Middle frontal gyrus (tissue), 1 donor: Measurements from ENCODE around the gene KANK3.
"Not testable (repeated sequence)": the region's sequence is repeated elsewhere in the genome, so short reads cannot be mapped to it uniquely, and the experiment has no call there.

Source experiments
- DNase-seq: peaks from one replicate; pipeline ENCODE4 v3.0.0-alpha.2; 2015; ENCODE audit warnings: low spot score; ENCODE audit errors: extremely low spot score

KANK3 gene

DNA sequence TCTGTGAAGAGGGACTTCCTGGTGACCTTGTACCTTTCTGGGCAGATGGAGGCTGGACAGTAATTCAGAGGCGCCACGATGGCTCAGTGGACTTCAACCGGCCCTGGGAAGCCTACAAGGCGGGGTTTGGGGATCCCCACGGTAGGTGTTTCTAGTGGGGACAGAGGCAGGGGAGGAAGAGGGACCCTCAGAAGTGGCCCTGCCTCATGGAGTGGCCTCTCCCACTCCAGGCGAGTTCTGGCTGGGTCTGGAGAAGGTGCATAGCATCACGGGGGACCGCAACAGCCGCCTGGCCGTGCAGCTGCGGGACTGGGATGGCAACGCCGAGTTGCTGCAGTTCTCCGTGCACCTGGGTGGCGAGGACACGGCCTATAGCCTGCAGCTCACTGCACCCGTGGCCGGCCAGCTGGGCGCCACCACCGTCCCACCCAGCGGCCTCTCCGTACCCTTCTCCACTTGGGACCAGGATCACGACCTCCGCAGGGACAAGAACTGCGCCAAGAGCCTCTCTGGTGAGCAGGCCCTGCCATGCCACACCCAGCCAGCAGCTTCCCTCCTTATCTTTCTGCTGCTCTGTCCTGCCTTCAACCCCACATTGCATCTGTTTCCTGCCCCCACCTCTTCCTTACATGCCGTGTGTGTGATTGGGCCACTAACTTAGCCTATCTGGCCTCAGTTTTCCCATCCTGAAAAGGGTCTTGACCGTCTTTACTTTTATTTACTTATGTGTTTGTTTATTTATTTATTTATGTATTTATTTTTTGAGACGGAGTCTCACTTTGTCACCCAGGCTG is 28.1 kb upstream of the KANK3 start:
- no peak for DNase-seq

DNA sequence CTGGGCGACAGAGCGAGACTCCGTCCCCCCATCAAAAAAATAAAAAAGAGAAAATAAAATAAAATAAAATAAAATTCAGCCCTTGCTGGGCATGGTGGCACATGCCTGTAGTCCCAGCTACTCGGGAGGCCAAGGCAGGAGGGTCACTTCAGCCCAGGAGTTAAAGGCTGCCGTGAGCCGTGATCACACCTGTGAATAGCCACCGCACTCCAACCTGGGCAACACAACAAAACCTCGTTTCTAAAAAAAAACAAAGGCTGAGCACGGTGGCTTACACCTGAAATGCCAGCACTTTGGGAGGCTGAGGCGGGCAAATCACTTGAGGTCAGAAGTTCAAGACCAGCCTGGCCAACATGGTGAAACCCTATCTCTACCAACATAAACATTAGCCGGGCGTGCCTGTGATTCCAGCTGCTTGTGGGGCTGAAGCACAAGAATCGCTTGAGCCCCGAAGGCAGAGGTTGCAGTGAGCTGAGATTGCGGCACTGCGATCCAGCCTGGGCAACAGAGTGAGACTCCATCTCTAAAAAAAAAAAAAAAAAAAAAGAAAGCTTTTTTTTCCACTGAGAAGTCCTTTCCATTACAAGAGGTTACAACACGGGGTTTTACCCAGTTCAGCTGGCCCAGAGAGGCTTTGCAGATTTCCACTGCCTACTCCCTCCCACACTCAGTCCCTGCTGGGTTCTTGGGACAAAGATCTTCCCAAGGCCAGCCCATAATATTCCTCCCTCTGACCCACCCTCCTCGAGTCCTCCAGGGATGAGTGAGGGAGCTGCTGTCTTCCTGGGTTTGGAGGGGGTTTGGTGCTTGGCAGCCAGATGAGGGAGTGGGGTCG is 27.3 kb upstream of the KANK3 start:
- no peak for DNase-seq

DNA sequence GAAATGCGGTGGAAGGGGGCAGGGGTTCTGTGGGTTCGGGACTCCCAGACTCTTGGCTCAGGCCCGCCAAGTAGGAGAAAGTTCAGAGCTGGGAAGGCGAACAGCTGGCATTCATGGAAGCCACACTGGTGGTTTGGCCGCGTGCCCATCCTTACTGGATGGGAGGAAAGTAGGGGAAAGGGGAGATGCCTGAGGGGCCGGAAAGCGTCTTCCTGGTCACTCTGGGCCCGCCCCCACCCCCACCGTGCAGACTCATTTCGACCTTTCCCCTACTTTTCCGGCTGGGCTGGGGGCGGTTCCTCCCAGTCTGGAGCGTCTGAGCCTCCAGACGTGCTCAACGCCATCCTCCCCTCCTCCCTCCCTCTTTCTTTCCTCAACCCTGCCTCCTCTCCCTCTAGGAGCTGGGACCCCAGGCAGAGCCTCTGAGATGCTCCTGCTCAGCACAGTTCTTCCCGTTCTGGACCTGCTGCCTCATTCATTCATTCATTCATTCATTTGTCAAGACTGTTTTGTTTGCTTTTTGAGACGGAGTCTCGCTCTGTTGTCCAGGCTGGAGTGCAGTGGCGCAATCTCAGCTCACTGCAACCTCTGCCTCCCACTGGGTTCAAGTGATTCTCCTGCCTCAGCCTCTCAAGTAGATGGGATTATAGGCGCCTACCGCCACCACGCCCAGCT is 24.4 kb upstream of the KANK3 start:
- DNase-seq: no peak

GRCh38 chr19:8366961-8367326 is 23.9 kb upstream of the KANK3 start:
- DNase-seq: no peak

DNA sequence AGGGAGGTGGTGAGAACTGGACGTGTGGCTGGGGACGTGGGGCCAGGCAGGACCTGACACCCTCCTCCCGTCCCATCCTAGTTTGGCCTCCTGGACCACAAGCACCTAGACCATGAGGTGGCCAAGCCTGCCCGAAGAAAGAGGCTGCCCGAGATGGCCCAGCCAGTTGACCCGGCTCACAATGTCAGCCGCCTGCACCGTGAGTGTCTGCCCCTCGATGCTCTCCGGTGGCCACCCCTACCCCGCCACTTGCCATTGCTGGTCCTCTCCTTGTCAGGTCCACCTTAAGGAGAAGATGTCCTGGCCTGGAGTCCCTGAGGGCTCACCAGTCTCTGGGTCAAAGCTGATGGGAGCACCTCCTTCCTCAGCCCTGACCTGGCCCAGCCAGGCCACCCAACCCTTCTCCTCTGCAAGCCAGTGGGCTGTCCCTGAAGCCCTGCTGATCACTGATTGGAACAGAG is 23.1 kb upstream of the KANK3 start:
- DNase-seq: no peak

GRCh38 chr19:8363803-8364771 is 21.0 kb upstream of the KANK3 start, which contains the start of gene ANGPTL4:
Gene ANGPTL4 (plus strand): TSS chr19:8364155. CDS start chr19:8364322, 167 bp downstream.
- DNase-seq: no peak

DNA sequence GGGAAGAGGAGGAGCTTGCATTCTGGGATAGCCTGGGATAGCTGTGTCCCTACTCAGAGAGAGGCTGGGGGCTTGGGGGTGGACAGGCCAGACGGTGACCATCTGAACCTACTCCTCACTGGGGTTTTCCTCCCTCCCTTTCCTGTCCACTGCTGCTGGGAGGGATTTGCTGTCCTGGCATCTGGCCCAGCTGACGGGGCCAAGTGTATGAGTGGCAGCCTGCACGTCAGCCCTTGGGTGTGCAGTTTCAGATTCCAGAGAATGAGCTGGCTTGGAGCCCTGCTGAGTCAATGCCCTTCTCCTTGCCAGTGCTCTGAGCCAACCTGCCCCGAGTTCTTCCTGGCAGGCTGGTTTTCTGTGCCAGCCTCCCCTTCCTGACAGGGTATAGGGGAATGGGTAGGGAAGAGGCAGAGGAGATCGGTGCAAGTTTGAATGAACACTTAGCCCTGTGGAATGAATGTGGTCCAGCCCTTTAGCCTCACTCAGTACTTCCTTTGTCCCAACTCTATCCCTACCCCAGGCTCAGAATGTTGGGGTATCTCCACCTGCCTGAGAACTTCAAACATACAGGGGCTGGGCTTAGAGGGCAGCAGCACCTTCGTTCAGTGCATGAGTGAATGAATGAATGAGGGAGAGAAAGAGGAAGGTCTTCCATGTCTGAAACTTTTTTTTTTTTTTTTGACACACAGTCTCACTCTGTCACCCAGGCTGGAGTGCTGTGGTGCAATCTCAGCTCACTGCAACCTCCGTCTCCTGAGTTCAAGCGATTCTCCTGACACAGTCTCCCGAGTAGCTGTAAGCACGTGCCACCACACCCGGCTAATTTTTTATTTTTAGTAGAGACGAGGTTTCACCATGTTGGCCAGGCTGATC is 19.1 kb upstream of the KANK3 start:
- peak; percentile 42 for DNase-seq

DNA sequence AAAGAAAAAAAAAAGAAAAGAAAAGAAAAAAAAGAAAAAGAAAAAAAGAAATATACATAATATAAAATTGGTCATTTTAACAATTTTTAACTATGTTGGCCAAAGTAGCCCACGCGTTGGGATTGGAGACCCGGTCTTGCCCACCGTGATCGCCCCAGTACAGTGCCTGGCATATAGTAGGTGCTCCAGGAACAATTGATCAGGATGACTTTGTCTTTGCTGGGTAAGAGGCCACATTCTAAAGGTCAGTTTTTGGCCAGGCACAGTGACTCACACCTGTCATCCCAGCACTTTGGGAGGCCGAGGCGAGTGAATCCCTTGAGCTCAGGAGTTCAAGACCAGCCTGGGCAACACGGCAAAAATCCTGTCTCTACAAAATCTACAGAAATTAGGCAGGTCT is 17.1 kb upstream of the KANK3 start:
- no peak for DNase-seq

DNA sequence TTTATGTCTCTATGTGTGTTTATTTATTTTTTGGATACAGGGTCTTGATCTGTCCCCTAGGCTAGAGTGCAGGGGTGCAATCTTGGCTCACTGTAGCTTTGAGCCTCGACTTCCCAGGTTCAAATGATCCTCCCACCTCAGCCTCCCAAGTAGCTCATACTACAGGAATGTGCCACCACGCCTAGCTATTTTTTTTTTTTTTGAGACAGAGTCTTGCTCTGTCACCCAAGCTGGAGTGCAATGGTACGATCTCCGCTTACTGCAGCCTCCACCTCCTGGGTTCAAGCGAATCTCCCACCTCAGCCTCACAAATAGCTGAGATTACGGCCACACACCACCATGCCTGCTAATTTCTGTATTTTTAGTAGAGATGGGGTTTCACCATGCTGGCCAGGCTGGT is 15.9 kb upstream of the KANK3 start:
- DNase-seq: no peak

DNA sequence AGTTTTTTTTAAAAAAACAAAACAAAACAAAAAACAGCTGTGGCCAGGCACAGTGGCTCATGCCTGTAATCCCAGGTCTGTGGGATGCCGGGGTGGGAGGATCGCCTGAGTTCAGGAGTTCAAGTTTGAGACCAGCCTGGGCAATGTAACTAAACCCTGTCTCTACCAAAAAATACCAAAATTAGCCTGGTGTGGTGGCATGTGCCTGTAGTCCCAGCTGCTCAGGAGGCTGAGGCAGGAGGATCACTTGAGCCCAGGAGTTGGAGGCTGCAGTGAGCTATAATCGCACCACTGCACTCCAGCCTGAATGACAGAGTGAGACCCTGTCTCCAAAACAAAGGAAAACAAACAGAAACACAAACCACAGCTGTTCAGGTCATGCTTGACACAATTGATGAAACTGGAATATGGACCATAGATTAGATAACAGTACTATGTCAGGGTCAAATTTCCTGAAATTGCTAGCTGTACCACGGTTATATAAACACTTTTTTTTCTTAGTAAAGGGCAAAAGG is 14.0 kb upstream of the KANK3 start:
- DNase-seq: no peak

DNA sequence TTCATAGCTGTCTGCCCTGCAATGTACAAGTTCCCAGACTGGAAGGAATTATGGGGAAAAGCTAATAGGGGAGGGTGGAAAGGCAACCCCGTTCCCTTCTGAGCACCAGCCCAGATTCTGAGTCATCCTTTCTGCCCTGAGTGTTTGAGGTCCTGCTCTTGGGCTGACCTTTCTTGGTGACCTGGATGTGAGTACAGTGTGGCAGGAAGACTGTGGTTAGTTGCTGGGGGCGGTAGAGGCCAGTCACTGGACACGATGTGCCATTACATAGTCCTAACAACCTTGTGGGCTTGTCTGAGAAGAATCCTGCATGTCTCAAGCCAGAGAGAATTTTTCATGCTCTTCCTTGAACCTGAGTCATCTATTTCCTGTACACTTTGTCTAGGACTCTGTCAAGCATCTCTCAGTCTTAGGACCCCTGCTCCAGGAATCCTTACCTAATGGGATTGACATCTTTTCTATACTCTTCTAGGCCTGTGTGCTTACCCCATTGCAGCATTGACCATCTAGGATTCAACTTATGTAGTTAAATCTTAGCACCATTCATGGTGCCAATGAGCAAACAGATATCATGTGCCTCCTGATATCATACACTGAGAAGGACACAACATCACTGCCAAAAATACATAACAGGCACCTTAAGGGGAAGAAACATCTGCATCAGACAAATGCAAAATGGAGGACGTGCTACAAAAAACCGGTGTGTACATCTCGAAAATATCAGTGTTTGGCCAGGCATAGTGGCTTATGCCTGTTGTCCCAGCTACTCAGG is 12.8 kb upstream of the KANK3 start:
- no peak for DNase-seq

DNA sequence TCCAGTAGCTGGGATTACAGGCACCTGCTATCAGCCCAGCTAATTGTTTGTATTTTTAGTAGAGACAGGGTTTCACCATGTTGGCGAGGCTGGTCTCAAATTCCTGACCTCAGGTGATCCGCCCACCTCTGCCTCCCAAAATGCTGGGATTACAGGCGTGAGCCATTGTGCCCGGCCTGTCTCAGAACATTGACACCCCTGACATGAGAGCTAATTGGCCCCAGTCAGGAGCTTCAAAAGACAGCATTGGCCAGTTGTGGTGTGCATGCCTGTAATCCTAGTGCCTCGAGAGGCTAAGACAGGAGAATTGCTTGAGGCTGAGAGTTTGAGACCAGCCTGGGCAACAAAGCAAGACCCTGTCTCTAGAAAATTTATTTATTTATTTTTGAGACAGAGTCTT is 9.8 kb upstream of the KANK3 start:
- DNase-seq: not testable (repeated sequence)

DNA sequence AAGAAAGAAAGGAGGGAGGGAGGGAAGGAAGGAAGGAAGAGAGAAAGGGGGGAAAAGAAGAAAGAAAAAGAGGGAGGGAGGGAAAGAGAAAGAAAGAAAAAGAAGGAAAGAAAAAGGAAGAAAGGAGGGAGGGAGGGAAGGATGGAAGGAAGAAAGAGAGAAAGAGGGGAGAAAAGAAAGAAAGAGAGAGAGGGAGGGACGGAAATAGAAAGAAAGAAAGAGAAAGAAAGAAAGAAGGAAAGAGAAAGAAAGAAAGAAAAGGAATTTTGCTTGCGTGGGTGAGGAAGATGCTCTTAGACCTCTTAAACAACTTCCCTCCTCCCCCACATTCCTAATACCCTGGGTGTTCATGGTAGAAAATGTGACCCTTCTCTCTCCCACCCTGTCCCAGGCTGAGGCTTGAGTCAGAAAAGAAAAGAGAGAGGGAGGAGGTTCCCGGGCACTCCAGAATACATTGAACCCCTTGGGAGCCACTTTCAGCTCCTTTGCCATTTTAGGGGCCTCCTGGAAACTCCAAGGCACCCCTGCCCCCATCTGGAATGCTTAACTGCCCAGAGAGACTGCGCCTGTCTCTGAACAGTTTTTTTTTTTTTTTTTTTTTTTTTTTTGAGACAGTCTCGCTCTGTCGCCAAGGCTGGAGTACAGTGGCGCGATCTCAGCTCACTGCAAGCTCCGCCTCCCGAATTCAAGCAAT is 9.2 kb upstream of the KANK3 start:
- no peak for DNase-seq

DNA sequence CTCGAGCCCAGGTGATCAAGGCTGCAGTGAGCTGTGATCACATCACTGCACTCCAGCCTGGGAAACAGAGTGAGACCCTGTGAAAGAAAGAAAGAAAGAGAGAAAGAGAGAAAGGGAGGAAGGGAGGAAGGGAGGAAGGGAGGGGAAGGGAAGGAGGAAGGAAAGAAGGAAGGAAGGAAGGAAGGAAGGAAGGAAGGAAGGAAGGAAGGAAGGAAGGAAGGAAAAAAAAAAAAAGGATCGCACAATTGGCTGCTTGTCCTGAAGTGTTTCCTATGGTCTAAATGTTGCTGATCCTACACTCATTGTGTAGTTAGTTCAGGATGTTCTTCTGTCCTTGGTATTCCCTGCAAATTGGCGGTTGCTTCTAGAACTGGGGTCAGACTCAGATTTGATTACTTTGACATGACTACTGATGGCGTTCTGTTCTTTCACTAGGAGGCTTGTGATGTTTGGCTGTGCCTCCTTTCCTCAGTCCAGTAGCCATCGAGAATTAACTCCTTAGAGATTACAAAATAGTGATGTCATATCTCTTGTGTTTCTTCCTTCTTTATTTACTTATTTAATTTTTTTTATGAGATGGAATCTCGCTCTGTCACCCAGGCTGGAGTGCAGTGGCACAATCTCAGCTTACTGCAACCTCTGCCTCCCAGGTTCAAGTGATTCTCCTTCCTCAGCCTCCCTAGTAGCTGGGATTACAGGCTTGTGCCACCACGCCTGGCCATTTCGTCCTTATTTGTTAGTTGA is 6.7 kb upstream of the KANK3 start:
- DNase-seq: not testable (repeated sequence)

DNA sequence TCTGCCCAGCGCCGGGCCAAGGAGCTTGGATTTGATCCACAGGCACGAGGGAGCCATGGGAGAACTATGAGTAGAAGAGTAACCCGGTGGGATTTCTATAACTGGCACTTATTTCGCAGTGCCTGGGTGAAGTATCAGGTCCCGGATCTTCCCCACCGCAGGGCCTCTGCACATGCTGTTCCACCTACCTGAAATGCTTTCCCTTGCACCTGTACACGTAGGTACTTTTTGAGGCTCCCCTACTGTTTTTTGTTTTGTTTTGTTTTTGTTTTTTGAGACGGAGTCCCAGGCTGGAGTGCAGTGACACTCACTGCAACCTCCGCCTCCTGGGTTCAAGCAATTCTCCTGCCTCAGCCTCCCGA is 402 bp upstream of the KANK3 start:
- DNase-seq: no peak

DNA sequence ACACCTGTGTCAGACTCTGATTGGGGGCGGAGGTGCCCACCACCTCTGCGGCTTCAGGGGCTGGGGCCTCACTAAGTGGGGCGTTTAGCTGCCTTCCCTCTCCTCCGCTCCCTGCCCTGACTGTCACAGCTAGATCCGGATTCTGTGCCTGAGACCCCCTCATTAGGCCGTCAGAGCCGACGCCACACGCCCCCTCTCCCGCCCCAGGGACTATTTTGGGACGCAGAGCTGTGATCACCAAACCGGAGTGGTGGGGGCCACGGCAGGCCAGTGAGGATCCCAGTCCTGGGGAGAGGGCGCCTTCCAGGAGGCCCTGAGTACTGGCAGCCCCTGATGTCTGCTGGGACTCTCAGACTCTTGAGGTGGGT is 762 bp downstream of the KANK3 start:
- no peak for DNase-seq

DNA sequence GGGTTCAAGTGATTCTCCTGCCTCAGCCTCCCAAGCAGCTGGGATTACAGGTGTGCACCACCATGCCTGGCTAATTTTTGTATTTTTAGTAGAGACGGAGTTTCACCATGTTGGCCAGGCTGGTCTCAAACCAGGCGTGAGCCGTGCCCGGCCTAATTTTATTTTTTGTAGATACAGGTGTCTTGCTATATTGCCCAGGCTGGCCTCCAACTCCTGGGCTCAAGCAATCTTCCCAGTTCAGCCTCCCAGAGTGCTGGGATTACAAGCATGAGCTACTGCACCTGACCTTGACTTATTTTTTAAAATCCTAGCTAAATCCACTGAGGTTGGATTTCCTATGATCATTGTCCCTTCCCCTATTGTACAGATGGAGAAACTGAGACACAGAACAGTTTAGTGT is 1.6 kb downstream of the KANK3 start:
- not testable (repeated sequence) for DNase-seq
